GM12865 (cell line): ENCODE measurements around the gene TMEM37.

Source experiments
- DNase-seq: peaks from one replicate; pipeline ENCODE4 v3.0.0; 2010; ENCODE audit warnings: low read depth
- H3K4me3 ChIP-seq: 2 replicates; pipeline ENCODE4 v1.5.1; 2011; ENCODE audit warnings: mild to moderate bottlenecking, low read depth, low read length, control low read depth
- CTCF ChIP-seq: IDR thresholded peaks from 2 replicates; pipeline ENCODE4 v1.5.1; 2011; ENCODE audit warnings: low read length, control low read depth, low read depth, inconsistent platforms; ENCODE audit not compliant: insufficient read depth; ENCODE audit errors: missing control alignments

TMEM37 gene, protein sequence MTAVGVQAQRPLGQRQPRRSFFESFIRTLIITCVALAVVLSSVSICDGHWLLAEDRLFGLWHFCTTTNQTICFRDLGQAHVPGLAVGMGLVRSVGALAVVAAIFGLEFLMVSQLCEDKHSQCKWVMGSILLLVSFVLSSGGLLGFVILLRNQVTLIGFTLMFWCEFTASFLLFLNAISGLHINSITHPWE

GRCh38 chr2:119431155-119431975, at the start of gene TMEM37:
TSS of gene TMEM37 (plus strand) at chr2:119431854. CDS start at chr2:119431904, 50 bp downstream.
- H3K4me3 ChIP-seq, result peak within 1 kb of the TSS; percentile 52
- DNase-seq, result peak; percentile 82
- no peak for TF ChIP-seq CTCF

DNA sequence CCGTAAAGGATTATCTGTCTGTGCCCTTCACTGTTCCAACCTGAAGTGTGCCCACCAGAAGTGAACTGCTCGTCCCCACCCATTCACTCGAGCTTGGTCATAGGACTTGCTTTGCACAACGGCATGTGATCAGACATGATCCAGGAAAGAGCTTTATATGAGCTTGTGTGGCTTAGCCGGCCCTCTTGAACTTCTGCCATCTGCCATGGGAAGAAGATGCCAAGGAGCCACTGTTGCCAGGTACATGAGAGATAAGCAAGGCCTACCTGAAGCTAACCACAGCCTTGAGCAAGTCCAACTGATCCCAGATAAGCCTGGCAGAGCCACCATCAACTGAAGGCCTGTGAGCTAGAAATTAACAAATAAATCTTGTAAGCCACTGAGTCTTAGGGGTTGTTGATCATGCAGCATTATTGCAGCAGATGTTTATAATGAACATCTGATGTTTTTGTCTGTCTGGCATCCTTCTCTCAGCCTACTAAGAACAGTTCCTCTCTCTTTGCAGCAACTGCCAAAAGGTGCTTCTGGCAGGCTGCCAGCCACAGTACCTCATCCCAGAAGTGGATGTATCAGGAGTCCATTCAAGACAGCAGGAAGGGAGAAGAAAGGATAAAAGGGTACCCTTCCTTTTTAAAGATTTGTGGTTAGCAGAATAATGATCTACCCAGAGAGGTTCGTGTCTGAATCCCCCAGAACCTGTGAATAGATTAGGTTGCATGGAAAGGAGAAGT, 48.1 kb upstream of the TMEM37 start:
- H3K4me3 ChIP-seq, result no peak overlapping the region
- no peak for DNase-seq
- TF ChIP-seq CTCF, result no peak

DNA sequence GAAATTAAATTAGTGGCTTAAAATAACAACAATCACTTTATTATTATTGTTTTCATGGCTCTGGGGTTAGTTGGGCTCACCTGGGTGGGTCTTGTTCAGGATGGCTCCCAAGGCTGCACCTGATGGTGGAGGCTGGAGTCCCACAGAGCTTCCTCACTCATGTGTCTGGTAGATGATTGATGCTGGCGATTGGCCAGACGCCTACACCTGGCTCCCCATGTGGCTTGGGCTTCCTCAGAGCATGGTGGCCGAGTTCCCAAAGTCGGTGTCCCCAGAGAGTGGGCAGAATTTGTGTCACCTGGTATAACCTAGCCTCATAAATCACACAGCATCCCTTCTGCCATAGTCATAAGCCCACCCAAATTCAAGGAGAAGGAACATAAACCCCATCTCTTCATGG, 46.7 kb upstream of the TMEM37 start:
- H3K4me3 ChIP-seq, result no peak overlapping the region
- no peak for DNase-seq
- TF ChIP-seq CTCF, result no peak

DNA sequence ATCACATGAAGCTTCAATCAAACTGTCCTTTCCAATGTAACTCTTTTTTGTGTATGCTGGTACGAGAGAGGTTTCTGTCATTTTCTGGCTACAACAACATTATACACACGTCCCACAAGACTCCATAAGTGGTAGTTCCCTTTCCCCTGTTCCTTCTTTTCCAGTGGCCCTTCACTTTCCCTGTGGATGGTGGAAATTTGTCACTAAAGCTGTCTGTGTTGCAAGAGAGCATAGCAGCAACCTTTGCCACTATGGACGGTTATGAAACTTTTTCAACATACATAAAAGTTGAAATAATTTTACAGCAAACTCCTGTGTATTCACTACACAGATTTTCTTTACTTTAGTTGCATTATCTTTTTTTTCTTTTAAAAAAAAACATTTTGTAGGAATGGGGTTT, 46.2 kb upstream of the TMEM37 start:
- no peak for TF ChIP-seq CTCF
- no peak overlapping the region for H3K4me3 ChIP-seq
- no peak for DNase-seq

- H3K4me3 ChIP-seq, result no peak overlapping the region; the same call in 1 of the 2 replicates
Measured at GRCh38 chr2:119387381-119388129, 44.1 kb upstream of the TMEM37 start.

More at GRCh38 chr2:119387381-119388129, 44.1 kb upstream of the TMEM37 start:
- peak; percentile 65 for DNase-seq
- peak; percentile 27 for TF ChIP-seq CTCF
